HL-60 (cell line): Measurements from ENCODE around the gene CLIC1.

ENCODE experiments used
- DNase-seq, 2 experiments: peaks; one replicate each; pipeline ENCODE4 v3.0.0-alpha.2; 2010 to 2020; ENCODE audit warnings: low read depth in 1 of 2, low spot score in 1 of 2
- H3K27ac ChIP-seq: fragments of 250-450 bp; sonication (Bioruptor Pico); replicated peaks from 2 replicates; pipeline ENCODE4 v1.5.1; 2020; ENCODE audit warnings: mild to moderate bottlenecking, moderate library complexity
- H3K27me3 ChIP-seq: fragments of 250-450 bp; sonication (Bioruptor Pico); 2 replicates; pipeline ENCODE4 v1.5.1; 2021; ENCODE audit warnings: mild to moderate bottlenecking, moderate library complexity; ENCODE audit not compliant: insufficient read depth, poor library complexity, severe bottlenecking
- H3K4me3 ChIP-seq: replicated peaks from 2 replicates; pipeline ENCODE4 v1.5.1; 2011; ENCODE audit warnings: mild to moderate bottlenecking, control low read depth, low read length; ENCODE audit not compliant: insufficient read depth
- CTCF ChIP-seq: IDR thresholded peaks from one replicate; pipeline ENCODE4 v1.5.1; 2011; ENCODE audit warnings: low read length, control low read depth, inconsistent platforms; ENCODE audit not compliant: insufficient read depth
- GABPA ChIP-seq: IDR thresholded peaks from 2 replicates; pipeline ENCODE4 v1.6.1; 2012; ENCODE audit warnings: low read depth
- POLR2AphosphoS5 ChIP-seq: IDR thresholded peaks from 2 replicates; pipeline ENCODE4 v1.6.1; 2012; ENCODE audit warnings: low read depth
- SPI1 ChIP-seq: IDR thresholded peaks from 2 replicates; pipeline ENCODE4 v1.6.1; 2012; ENCODE audit warnings: low read depth, mild to moderate bottlenecking, borderline replicate concordance
- long read RNA-seq: library from polyadenylated mRNA; unstranded; transcript quantifications from one replicate; pipeline ENCODE4 v2.0.0, GENCODE V29; 2020
- TF ChIP-seq, protein P1 (sequence below): IDR thresholded peaks from 2 replicates; pipeline ENCODE4 v1.6.1; 2012; ENCODE audit warnings: low read depth; ENCODE audit not compliant: insufficient replicate concordance

CLIC1 gene
- long read RNA-seq, transcript CLIC1-208 (6 exons, 1,254 nt): major isoform, 696 of 727 reads
- long read RNA-seq, transcript CLIC1-210 (7 exons, 1,098 nt): minor isoform, 21 of 727 reads
- long read RNA-seq, partial matches to known transcripts: 5 of 727 reads
- long read RNA-seq, other reads (novel, unspliced or antisense): 3 of 727 reads

- Histone ChIP-seq H3K27ac (peak within 1 kb of the TSS; percentile 99), H3K27me3 (no peaks in the 10 kb centered on the region), H3K4me3 (peak within 1 kb of the TSS; percentile 92)
- DNase-seq: peak; percentile 93 to 96
- TF ChIP-seq, protein P1, sequence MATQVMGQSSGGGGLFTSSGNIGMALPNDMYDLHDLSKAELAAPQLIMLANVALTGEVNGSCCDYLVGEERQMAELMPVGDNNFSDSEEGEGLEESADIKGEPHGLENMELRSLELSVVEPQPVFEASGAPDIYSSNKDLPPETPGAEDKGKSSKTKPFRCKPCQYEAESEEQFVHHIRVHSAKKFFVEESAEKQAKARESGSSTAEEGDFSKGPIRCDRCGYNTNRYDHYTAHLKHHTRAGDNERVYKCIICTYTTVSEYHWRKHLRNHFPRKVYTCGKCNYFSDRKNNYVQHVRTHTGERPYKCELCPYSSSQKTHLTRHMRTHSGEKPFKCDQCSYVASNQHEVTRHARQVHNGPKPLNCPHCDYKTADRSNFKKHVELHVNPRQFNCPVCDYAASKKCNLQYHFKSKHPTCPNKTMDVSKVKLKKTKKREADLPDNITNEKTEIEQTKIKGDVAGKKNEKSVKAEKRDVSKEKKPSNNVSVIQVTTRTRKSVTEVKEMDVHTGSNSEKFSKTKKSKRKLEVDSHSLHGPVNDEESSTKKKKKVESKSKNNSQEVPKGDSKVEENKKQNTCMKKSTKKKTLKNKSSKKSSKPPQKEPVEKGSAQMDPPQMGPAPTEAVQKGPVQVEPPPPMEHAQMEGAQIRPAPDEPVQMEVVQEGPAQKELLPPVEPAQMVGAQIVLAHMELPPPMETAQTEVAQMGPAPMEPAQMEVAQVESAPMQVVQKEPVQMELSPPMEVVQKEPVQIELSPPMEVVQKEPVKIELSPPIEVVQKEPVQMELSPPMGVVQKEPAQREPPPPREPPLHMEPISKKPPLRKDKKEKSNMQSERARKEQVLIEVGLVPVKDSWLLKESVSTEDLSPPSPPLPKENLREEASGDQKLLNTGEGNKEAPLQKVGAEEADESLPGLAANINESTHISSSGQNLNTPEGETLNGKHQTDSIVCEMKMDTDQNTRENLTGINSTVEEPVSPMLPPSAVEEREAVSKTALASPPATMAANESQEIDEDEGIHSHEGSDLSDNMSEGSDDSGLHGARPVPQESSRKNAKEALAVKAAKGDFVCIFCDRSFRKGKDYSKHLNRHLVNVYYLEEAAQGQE: no peak
- TF ChIP-seq CTCF (no peak), SPI1 (peak; percentile 52; the same call in 1 of the 2 replicates), GABPA (no peak), POLR2AphosphoS5 (peak; percentile 85)
These were observed at the start of gene CLIC1 for GRCh38 chr6:31736021-31736767. CLIC1 (minus strand) TSS chr6:31736530; CDS start chr6:31736300, 230 bp downstream.

- Histone ChIP-seq H3K27me3 (no peaks in the 10 kb centered on the region), H3K27ac (no peak overlapping the region), H3K4me3 (no peak overlapping the region)
- no peak for TF ChIP-seq POLR2AphosphoS5
- no peak for TF ChIP-seq SPI1
- no peak for TF ChIP-seq GABPA
- no peak for TF ChIP-seq CTCF
- TF ChIP-seq, protein P1: no peak
- DNase-seq: no peak
These were observed 49.1 kb upstream of the CLIC1 start for GRCh38 chr6:31785475-31785874.

GRCh38 chr6:31784098-31784925 is 48.0 kb upstream of the CLIC1 start:
- Histone ChIP-seq H3K4me3 (no peak overlapping the region), H3K27me3 (no peaks in the 10 kb centered on the region), H3K27ac (no peak overlapping the region)
- TF ChIP-seq SPI1 (no peak), POLR2AphosphoS5 (no peak), GABPA (no peak), CTCF (no peak)
- TF ChIP-seq, protein P1: no peak
- DNase-seq: no peak
